Right kidney (tissue), 1 donor: ENCODE results near the gene ZNHIT3.
"Not testable (repeated sequence)": the region's sequence is repeated elsewhere in the genome, so short reads cannot be mapped to it uniquely, and the experiment has no call there.

Experiments used
- DNase-seq: peaks from one replicate; pipeline ENCODE4 v3.0.0-alpha.2; 2016

ZNHIT3 gene

DNA sequence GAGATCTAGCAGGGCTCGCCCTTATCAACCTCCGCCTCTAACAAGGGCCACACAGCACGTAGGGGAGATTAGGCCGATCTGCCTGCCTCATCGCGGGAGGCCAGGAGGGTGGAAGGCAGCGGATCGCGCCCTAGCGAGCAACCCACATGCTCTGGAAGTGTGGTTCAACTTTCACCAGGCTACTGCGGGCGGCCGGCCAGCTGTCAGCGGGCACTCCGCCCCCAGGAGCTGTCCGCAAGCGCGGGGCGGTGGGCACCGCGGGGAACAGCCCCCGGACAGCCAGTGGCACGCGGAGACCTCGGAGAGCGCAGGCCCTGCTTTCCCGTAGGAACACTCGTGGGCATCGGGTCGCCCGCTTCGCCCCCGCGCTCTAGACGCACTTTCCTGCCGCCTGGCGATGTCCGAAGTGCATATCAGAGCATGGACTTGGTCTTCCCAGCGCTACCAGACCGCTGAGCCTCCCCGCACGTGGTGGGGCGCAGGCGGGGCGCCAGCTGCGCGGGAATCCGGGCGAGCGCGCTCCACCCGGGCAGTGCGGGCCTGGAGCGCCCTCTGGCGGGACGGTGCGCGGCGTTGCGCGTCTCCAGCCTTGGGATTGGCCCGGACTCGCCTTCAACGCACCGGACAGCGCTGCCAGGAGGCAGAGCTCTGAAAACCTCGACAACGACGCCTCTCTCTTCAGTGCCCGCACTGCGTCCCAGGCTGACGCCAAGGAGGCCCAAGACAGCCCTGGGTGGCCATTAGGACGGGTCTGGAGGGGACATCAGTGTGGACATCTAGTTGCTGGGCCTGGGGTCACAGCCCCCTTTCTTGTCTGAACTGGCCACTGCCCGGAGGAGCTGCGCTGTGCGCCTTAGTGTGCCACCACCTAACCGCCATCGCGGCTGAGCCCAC is 3.6 kb upstream of the ZNHIT3 start:
- DNase-seq = peak; percentile 85

- not testable (repeated sequence) for DNase-seq
These were observed 2.5 kb upstream of the ZNHIT3 start for GRCh38 chr17:36484021-36484420.

DNA sequence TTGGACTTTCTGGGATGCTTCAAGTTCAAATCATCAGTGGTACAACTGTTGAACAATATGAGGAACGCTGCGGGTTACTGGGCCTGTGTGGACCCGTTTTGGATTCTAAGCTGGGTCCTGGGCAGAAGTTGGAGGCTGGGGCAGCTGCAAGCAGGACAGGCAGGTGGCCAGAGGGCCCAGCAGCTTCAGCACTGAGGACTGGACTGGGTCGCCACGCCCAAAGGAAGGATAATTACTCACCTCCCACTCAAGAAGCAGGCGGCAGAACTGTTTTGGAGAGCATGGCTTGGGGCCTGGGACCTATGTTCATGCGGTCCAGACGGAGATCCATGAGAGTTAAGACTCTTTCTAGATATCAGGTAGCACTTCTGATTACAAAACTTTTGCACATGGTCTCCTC is 1.5 kb upstream of the ZNHIT3 start:
- DNase-seq = no peak

- DNase-seq = no peak
These were observed 677 bp upstream of the ZNHIT3 start for GRCh38 chr17:36485805-36486203.

DNA sequence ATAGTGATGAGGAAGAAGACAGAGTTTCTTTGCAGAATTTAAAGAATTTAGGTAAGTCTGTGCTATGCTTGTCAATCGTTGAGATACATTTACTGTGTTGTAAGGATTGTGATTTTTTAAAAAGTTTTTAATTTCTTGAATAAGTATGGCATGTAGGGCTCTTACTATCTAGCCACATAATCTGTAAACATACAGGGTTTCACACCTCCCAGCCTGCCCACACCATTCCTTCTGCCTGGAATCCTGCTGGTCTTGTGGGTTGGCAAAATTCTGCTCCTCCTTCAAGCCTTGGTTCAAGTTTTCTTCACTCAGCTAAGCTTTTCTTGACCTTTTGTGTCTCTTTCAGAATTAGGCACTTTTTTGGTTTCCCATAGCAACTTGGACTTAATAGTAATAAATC is 7.5 kb downstream of the ZNHIT3 start:
- no peak for DNase-seq

DNA sequence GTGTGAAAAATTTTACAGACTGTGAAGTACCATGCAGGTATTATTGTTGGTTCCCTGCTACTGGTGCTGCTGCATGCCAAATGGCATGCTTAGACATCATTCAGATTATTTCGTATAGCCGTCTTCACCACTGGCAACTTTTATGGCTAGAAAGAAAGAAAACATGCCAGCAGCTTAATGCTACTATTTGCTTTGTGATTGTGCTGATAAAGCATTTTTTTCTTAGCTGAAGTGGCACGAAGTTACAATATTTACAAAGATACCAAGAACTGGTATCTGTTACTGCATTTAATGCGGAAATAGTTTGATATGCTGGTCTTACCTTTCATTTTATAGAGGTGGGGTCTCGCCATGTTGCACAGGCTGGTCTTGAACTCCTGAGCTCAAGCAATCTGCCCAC is 8.2 kb downstream of the ZNHIT3 start:
- DNase-seq = no peak

- no peak for DNase-seq
These were observed 8.6 kb downstream of the ZNHIT3 start for GRCh38 chr17:36495076-36495578.

GRCh38 chr17:36496018-36496789 is 9.7 kb downstream of the ZNHIT3 start:
- DNase-seq = no peak

- DNase-seq = no peak
These were observed 11.7 kb downstream of the ZNHIT3 start for GRCh38 chr17:36498155-36498554.

DNA sequence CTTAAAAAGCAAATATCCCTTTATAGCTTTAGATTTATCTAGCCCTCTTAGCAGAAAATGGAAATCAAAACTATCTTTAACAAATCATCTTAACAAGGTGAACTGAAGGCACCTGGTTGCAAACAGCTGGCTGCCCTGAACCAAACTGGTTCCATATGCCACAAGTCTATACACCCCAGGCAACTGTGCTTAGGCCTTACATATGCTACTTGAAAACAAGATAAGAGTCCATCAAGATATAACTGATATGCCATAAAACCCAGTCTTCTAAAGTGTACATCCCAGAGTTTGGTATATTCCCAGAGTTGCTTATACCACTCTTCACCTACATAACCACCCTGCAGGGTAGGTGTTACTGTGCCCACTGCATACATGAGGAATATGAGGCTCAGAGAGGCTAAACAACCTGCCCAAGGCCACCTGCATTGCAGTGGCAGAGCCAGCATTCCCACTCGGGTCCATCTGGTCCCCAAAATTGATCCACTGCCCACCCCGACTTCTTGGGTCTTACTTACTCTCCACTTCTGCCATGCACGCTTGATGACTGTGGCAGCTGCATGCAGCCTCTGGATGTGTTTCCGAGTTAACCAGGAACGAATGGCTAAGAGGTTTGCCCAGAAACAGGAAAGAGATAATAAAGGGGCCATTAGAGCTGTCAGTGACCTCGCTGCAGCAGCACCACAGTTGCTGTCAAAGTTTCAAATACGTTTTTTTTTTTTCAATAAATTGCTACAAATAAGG is 12.2 kb downstream of the ZNHIT3 start:
- no peak for DNase-seq

DNA sequence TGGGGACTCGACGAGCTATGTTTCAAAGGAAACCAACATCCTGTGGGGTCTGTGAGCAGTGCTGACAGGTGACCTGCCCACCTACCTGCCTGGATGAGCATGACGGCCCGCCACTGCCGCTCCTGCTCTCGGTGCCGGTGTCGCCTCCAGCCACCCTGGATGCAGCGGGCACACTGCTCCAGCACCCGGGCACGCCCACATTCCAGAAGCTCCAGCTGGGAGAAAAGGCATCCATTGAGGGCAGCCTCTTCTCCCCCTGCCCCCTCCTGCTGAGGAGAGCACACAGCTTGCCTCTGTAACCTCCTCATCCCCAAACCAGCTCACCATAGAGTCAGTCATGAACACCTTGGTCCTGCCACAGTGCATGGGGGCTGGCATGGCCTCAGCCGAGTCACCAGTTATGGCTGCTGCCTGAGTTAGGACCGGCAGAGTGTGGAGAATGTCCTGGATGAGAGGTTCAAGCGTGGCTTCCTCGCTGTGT is 14.3 kb downstream of the ZNHIT3 start:
- no peak for DNase-seq

DNA sequence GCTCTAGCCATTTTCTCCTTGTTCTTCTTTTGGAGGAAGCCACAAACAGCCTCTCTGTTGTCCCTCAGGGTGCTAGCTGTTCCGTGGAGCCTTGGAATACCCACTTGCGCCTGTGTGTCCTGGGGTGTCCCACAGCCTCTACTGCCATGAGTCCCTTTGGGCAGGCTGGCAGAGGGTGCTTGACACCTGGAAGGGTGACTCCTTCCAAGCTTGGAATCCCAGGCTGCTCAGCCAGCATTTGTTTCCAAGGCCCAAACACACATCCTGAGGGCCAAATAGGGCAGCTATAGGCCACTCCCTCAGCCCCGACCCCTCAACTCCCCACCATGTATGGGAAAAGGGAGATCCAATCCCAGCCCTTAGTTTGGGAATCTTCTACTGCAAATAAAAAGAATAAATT is 14.9 kb downstream of the ZNHIT3 start:
- DNase-seq = no peak

GRCh38 chr17:36501963-36502362 is 15.5 kb downstream of the ZNHIT3 start:
- DNase-seq = no peak

GRCh38 chr17:36503456-36504155 is 17.1 kb downstream of the ZNHIT3 start:
- DNase-seq = no peak

GRCh38 chr17:36504156-36504545 is 17.7 kb downstream of the ZNHIT3 start:
- no peak for DNase-seq

GRCh38 chr17:36505171-36505570 is 18.7 kb downstream of the ZNHIT3 start:
- no peak for DNase-seq

- no peak for DNase-seq
These were observed 19.9 kb downstream of the ZNHIT3 start for GRCh38 chr17:36506249-36506826.

DNA sequence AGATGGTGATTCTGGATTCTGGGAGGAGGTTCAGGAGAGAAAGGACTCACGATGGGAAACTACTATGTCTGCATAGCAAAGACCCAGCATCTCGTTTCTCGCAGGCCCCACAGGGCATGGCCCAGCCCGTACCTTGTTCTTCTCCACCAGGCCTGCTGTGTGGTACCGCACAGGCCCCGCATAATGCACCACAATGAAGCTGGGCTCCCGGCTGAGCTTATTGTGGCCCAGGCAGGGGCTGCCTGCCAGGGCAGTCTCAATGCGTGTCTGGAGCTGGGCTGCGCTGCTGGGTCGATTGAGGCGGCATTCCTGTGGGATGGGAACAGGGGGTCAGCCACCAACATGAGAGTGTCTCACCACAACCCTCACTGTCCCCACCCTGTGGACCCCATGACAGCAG is 20.4 kb downstream of the ZNHIT3 start:
- no peak for DNase-seq

DNA sequence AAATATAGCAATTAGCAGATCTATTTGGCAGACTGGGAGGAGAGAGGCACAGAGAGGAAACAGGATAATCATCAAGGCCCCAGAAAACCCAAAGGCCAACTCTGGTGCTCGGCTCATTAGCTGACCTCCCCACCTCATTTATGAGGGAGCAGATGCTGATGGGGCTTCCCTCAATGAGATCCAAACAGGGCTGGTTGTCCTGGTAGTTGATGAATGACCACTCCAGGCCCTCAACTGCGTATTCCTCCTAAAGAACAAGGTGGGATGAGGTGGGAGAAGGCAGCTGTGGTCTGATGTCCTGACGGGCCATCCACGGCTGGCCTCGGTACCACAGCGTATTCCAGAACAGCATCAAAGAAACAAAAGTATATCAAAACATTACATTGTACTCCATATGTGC is 20.8 kb downstream of the ZNHIT3 start:
- no peak for DNase-seq

GRCh38 chr17:36508439-36508838 is 22.0 kb downstream of the ZNHIT3 start:
- not testable (repeated sequence) for DNase-seq

DNA sequence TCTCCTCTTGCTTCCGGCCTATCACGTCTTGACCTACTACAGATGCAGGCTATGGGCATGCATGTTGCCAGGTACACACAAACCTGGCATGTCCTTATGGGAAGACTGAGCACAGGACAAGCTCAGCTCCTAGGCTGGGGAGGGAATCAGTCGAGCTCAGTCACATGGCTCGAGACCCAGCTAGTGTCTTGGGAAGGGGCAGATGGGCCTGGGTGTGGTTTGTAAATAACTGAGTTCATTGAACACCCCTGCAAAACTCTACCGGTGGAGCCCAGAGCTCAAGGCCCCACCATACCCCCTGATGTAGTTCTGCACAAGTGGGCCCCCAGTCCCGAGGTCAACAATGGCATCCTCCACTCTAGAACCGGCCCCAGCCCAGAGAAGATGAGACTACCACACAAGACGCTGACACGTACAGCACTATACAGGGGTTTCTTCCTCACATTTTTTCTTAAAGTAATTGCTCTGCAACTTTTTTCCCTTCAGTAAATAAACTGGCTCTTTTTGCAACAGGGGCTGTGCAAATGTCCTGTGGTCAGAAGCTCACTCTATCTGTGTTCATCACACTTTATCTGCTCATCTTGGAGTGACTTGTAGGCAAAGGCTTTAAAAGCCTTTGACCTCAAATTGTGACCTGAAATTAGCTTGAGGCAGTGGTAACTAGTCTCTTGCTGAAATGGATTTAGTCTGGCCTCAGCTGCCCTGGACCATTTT is 22.9 kb downstream of the ZNHIT3 start:
- DNase-seq = no peak
